Endothelial cell of umbilical vein (primary cell): ENCODE measurements around the gene SCN4A. TPM values are rescaled to one million over a fixed set of nuclear protein-coding genes. Genes with fewer than 3 reads are reported as not detected.

Experiments
- BruUV-seq: library from RNA; stranded (reverse); fragments of 400-500 nt; replicated peaks from 2 replicates; lab custom pipeline; 2021; lab: Mats Ljungman, UMichigan
- CTCF ChIA-PET: fragments of 300-600, 350-600 bp; sonication (Branson Sonifier 250); formaldehyde crosslinking; loops from one replicate; lab custom pipeline; 2021; ENCODE audit warnings: antibody characterized with exemption, inconsistent platforms; lab: Charles Lee
- POLR2A ChIA-PET: fragments of 300-600, 350-600 bp; sonication (Branson Sonifier 250); formaldehyde crosslinking; loops from one replicate; lab custom pipeline; 2021; ENCODE audit warnings: antibody characterized with exemption, inconsistent platforms; lab: Charles Lee
- DNase-seq: peaks from one replicate; pipeline ENCODE4 v3.0.0-alpha.2; 2011; ENCODE audit warnings: low read depth, low spot score
- FAIRE-seq: peaks from 2 replicates; lab custom pipeline; 2011; peaks lifted over from hg19 to GRCh38; lab: Jason Lieb, UNC
- H2AFZ ChIP-seq: 2 replicates; pipeline ENCODE4 v1.6.0; 2012; ENCODE audit warnings: low read depth, low read length, control low read depth, inconsistent platforms
- H3K27ac ChIP-seq: 2 replicates; pipeline ENCODE4 v1.5.1; 2011; ENCODE audit warnings: low read depth, mild to moderate bottlenecking, control low read depth, low read length, moderate library complexity; ENCODE audit not compliant: insufficient read depth
- H3K27me3 ChIP-seq, 2 experiments: 2 replicates each; pipeline versions ENCODE4 v1.6.0 to v1.6.1; 2011; ENCODE audit warnings: low read length in 2 of 2, mixed read lengths in 1 of 2; ENCODE audit not compliant: control insufficient read depth in 2 of 2, insufficient read depth in 2 of 2
- H3K36me3 ChIP-seq, 2 experiments: 2 replicates in 1 of 2; 3 replicates in 1 of 2; pipeline ENCODE4 v1.5.1; 2011; ENCODE audit warnings: low read length in 2 of 2, mild to moderate bottlenecking in 1 of 2, moderate library complexity in 1 of 2; ENCODE audit not compliant: control insufficient read depth in 2 of 2, insufficient read depth in 2 of 2; ENCODE audit errors: extremely low read depth in 1 of 2
- H3K4me1 ChIP-seq: 3 replicates; pipeline ENCODE4 v1.5.1; 2011; ENCODE audit warnings: mild to moderate bottlenecking, low read length; ENCODE audit not compliant: control insufficient read depth, insufficient read depth; ENCODE audit errors: extremely low read depth
- H3K4me2 ChIP-seq: 2 replicates; pipeline ENCODE4 v1.6.1; 2011; ENCODE audit warnings: low read length, control low read depth, mixed read lengths; ENCODE audit not compliant: insufficient read depth
- H3K4me3 ChIP-seq, 3 experiments: fragments of 200-600 bp in 1 of 3; sonication (generic), shearing (Covaris generic) in 1 of 3; replicated peaks in 1 of 3; 2 replicates each; pipeline ENCODE4 v1.5.1; 2011 to 2016; ENCODE audit warnings: control low read depth in 3 of 3, low read length in 3 of 3, mild to moderate bottlenecking in 2 of 3, inconsistent platforms in 1 of 3, low read depth in 1 of 3, moderate library complexity in 1 of 3; ENCODE audit not compliant: insufficient read depth in 1 of 3
- H3K79me2 ChIP-seq: 2 replicates; pipeline ENCODE4 v1.6.0; 2012; ENCODE audit warnings: low read length, inconsistent platforms; ENCODE audit not compliant: control insufficient read depth, insufficient read depth
- H3K9ac ChIP-seq: replicated peaks from 2 replicates; pipeline ENCODE3; 2011; ENCODE audit warnings: low read length, control low read depth; ENCODE audit not compliant: insufficient read depth; ENCODE audit errors: extremely low read depth
- H3K9me1 ChIP-seq: replicated peaks from 3 replicates; pipeline ENCODE4 v1.6.0; 2011; ENCODE audit warnings: mild to moderate bottlenecking, low read length; ENCODE audit not compliant: control insufficient read depth, insufficient read depth; ENCODE audit errors: extremely low read depth
- H3K9me3 ChIP-seq: replicated peaks from 2 replicates; pipeline ENCODE4 v1.5.1; 2012; ENCODE audit warnings: low read length, inconsistent platforms; ENCODE audit not compliant: control insufficient read depth, insufficient read depth
- H4K20me1 ChIP-seq: replicated peaks from 2 replicates; pipeline ENCODE3; 2011; ENCODE audit warnings: mild to moderate bottlenecking, low read length; ENCODE audit not compliant: control insufficient read depth, insufficient read depth; ENCODE audit errors: extremely low read depth
- EZH2 ChIP-seq: IDR thresholded peaks from 2 replicates; pipeline ENCODE4 v1.6.1; 2012; ENCODE audit warnings: borderline replicate concordance, low read depth, mild to moderate bottlenecking, moderate library complexity, low read length, inconsistent platforms; ENCODE audit not compliant: severe bottlenecking
- FOS ChIP-seq: IDR thresholded peaks from 2 replicates; pipeline ENCODE4 v1.6.1; 2011; ENCODE audit warnings: mild to moderate bottlenecking, low read length, moderate library complexity, borderline replicate concordance; ENCODE audit not compliant: insufficient read depth
- GATA2 ChIP-seq: IDR thresholded peaks from 2 replicates; pipeline ENCODE4 v1.7.0; 2011; ENCODE audit warnings: low read depth, mild to moderate bottlenecking, moderate library complexity, mixed read lengths, low read length; ENCODE audit not compliant: insufficient read length, insufficient read depth
- JUN ChIP-seq: IDR thresholded peaks from 2 replicates; pipeline ENCODE4 v1.6.1; 2011; ENCODE audit warnings: borderline replicate concordance, low read depth; ENCODE audit not compliant: insufficient read length, insufficient read depth
- MYC ChIP-seq: IDR thresholded peaks from one replicate; pipeline ENCODE4 v1.6.1; 2011; ENCODE audit warnings: mild to moderate bottlenecking, low read depth, low read length
- POLR2A ChIP-seq: IDR thresholded peaks from 2 replicates; pipeline ENCODE4 v1.6.1; 2012; ENCODE audit warnings: low read depth, mild to moderate bottlenecking, control low read depth, low read length
- POLR2AphosphoS5 ChIP-seq: IDR thresholded peaks from 2 replicates; pipeline ENCODE4 v1.6.1; 2012; ENCODE audit warnings: low read depth, mild to moderate bottlenecking, control low read depth, low read length, moderate library complexity; ENCODE audit not compliant: insufficient read depth
- dilution Hi-C: fragments of 300-500 bp; cut with MboI; formaldehyde crosslinking; loops from one replicate; pipeline ENCODE4 v1.15.0; 2019; ENCODE audit warnings: low sequenced_read_pairs; ENCODE audit not compliant: extremely low pct_ligation_motif_present
- intact Hi-C: fragments of 100-400 bp; cut with micrococcal nuclease; formaldehyde crosslinking; loops from one replicate; pipeline ENCODE4 v1.10.0; 2022
- polyA plus RNA-seq, 4 experiments: library from polyadenylated mRNA; depleted of rRNA in 3 of 4; stranded (reverse) in 3 of 4; unstranded in 1 of 4; fragments of >200 nt; gene quantifications; 2 replicates each; pipeline versions ENCODE4 v1.2.1 to v1.2.3, GENCODE V29; 2011 to 2012; ENCODE audit warnings: missing spikeins in 1 of 4
- total RNA-seq: library from RNA; stranded (reverse); gene quantifications from 2 replicates; pipeline ENCODE4 v1.2.3, GENCODE V29; 2021
- TF ChIP-seq, protein P1 (sequence below), 2 donors: IDR thresholded peaks; 1 replicate in 1 of 2; 2 replicates in 1 of 2; pipeline ENCODE4 v1.5.1; 2011; ENCODE audit warnings: low read length in 2 of 2, mild to moderate bottlenecking in 2 of 2, moderate library complexity in 2 of 2, control low read depth in 1 of 2, inconsistent platforms in 1 of 2, low read depth in 1 of 2; ENCODE audit not compliant: insufficient read depth in 1 of 2; ENCODE audit errors: extremely low read depth in 1 of 2
- TF ChIP-seq, protein P2 (sequence below): IDR thresholded peaks from 2 replicates; pipeline ENCODE4 v1.6.1; 2011; ENCODE audit not compliant: insufficient read depth, insufficient read length

SCN4A gene
- total and polyA plus RNA-seq, 2 donors (not counting 3 experiments of a cell fraction or from before 2014, with no cell fraction given) = 0.01 to 0.40 TPM

DNA sequence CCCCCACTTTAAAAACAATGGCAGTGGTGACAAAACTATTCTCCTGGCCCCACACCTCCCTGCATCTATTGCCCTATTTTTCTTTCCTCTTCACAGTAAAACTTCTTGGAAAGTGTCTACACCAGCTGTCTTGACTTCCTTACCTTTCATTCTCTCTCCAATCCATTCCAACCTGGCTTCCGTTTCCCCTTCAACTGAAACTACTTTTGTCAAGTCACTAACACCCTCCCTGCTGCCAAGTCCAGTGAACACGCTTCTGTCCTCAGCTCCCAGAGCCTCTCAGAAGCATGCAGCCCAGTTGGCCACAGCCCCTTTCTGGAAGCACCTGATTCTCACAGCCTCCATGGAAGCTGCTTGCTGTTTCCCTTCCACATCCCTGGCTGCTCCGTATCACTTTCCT lies 4.0 kb upstream of the SCN4A start:
- Histone ChIP-seq H3K9ac (no peak overlapping the region), H3K4me3 (no peak overlapping the region), H3K27me3 (no peaks in the 10 kb centered on the region), H2AFZ (no peak overlapping the region), H3K4me1 (peaks cover 13% of the 10 kb centered on the region), H4K20me1 (no peaks in the 10 kb centered on the region), H3K36me3 (no peaks in the 10 kb centered on the region), H3K79me2 (no peaks in the 10 kb centered on the region), H3K27ac (no peak overlapping the region), H3K9me1 (no peaks in the 10 kb centered on the region), H3K9me3 (no peaks in the 10 kb centered on the region), H3K4me2 (no peak overlapping the region)
- ChIA-PET POLR2A (interaction anchor here (1.0 kb wide), 1 partner anchor 9 kb away, joined by 3 read pairs; no protein-coding TSS in a partner anchor), CTCF (interaction anchor here (1.4 to 4.8 kb wide), 2 partner anchors 14 to 30 kb away, joined by 5 to 27 read pairs; no protein-coding TSS in a partner anchor)
- dilution Hi-C loops (no loop called here), intact Hi-C loops (no loop called here)
- BruUV-seq = no TSS peak
- no peak for FAIRE-seq
- DNase-seq = no peak
- no peak for TF ChIP-seq GATA2
- TF ChIP-seq, protein P1, sequence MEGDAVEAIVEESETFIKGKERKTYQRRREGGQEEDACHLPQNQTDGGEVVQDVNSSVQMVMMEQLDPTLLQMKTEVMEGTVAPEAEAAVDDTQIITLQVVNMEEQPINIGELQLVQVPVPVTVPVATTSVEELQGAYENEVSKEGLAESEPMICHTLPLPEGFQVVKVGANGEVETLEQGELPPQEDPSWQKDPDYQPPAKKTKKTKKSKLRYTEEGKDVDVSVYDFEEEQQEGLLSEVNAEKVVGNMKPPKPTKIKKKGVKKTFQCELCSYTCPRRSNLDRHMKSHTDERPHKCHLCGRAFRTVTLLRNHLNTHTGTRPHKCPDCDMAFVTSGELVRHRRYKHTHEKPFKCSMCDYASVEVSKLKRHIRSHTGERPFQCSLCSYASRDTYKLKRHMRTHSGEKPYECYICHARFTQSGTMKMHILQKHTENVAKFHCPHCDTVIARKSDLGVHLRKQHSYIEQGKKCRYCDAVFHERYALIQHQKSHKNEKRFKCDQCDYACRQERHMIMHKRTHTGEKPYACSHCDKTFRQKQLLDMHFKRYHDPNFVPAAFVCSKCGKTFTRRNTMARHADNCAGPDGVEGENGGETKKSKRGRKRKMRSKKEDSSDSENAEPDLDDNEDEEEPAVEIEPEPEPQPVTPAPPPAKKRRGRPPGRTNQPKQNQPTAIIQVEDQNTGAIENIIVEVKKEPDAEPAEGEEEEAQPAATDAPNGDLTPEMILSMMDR (IDR thresholded peaks at IDR 0.05; ENCODE audit: extremely low read depth in 1 of 2, insufficient read depth in 1 of 2, low read depth in 1 of 2, low read length in 2 of 2) = no peak

- Histone ChIP-seq H3K79me2 (no peaks in the 10 kb centered on the region), H3K36me3 (no peaks in the 10 kb centered on the region), H3K4me1 (peaks cover 13% of the 10 kb centered on the region), H3K4me2 (no peak overlapping the region), H4K20me1 (no peaks in the 10 kb centered on the region), H3K27ac (no peak overlapping the region), H3K9ac (no peak overlapping the region), H3K9me3 (no peaks in the 10 kb centered on the region), H3K4me3 (no peak overlapping the region), H2AFZ (no peak overlapping the region), H3K27me3 (no peaks in the 10 kb centered on the region), H3K9me1 (no peaks in the 10 kb centered on the region)
- POLR2A ChIA-PET = interaction anchor here (0.6 to 1.0 kb wide), 2 partner anchors 8 to 39 kb away, joined by 3 read pairs; no protein-coding TSS in a partner anchor
- TF ChIP-seq, protein P1 (IDR thresholded peaks at IDR 0.05; ENCODE audit: extremely low read depth in 1 of 2, insufficient read depth in 1 of 2, low read depth in 1 of 2, low read length in 2 of 2) = no peak
- TF ChIP-seq EZH2 = no peak
- TF ChIP-seq POLR2AphosphoS5 = no peak
- TF ChIP-seq POLR2A = no peak
- no peak for TF ChIP-seq MYC
- TF ChIP-seq GATA2 = no peak
- TF ChIP-seq JUN = no peak
- TF ChIP-seq, protein P2, sequence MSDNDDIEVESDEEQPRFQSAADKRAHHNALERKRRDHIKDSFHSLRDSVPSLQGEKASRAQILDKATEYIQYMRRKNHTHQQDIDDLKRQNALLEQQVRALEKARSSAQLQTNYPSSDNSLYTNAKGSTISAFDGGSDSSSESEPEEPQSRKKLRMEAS = no peak
- TF ChIP-seq FOS = no peak
- CTCF ChIA-PET = interaction anchor here (0.8 to 4.8 kb wide), 8 partner anchors 9 to 56 kb away, joined by 3 to 27 read pairs (median 4); no protein-coding TSS in a partner anchor
- FAIRE-seq (no peak), DNase-seq (no peak)
- intact Hi-C loops (no loop called here), dilution Hi-C loops (no loop called here)
- BruUV-seq = no TSS peak
Observed at GRCh38 chr17:63975541-63976092, 2.9 kb upstream of the SCN4A start.
